ENCODE measurements around the gene NFIB.

Gene NFIB

GRCh38 chr9:14210428-14210827, 103.5 kb downstream of the NFIB start:
- no peak for FAIRE-seq

GRCh38 chr9:14209399-14210345, 104.3 kb downstream of the NFIB start:
- no peak for FAIRE-seq

- no peak for FAIRE-seq
Observed at GRCh38 chr9:14207352-14207995, 106.5 kb downstream of the NFIB start.

GRCh38 chr9:14205463-14205862, 108.5 kb downstream of the NFIB start:
- FAIRE-seq = no peak

GRCh38 chr9:14203356-14204056, 110.4 kb downstream of the NFIB start:
- FAIRE-seq = no peak

- FAIRE-seq = no peak
Observed at GRCh38 chr9:14198841-14199455, 115.0 kb downstream of the NFIB start.

GRCh38 chr9:14198047-14198840, 115.7 kb downstream of the NFIB start:
- no peak for FAIRE-seq

GRCh38 chr9:14197325-14197858, 116.5 kb downstream of the NFIB start:
- FAIRE-seq = no peak

GRCh38 chr9:14193328-14193990, 120.5 kb downstream of the NFIB start:
- no peak for FAIRE-seq

GRCh38 chr9:14192556-14192955, 121.4 kb downstream of the NFIB start:
- no peak for FAIRE-seq

GRCh38 chr9:14191512-14191911, 122.4 kb downstream of the NFIB start:
- no peak for FAIRE-seq

- FAIRE-seq = no peak
Observed at GRCh38 chr9:14190240-14190639, 123.7 kb downstream of the NFIB start.

- no peak for FAIRE-seq
Observed at GRCh38 chr9:14189578-14189977, 124.4 kb downstream of the NFIB start.

- no peak for FAIRE-seq
Observed at GRCh38 chr9:14189146-14189545, 124.8 kb downstream of the NFIB start.

GRCh38 chr9:14188538-14188937, 125.4 kb downstream of the NFIB start:
- FAIRE-seq = no peak

- FAIRE-seq = no peak
Observed at GRCh38 chr9:14188011-14188410, 125.9 kb downstream of the NFIB start.

GRCh38 chr9:14186096-14186495, 127.8 kb downstream of the NFIB start:
- FAIRE-seq = no peak

GRCh38 chr9:14185016-14185415, 128.9 kb downstream of the NFIB start:
- FAIRE-seq = no peak

- no peak for FAIRE-seq
Observed at GRCh38 chr9:14183001-14183400, 130.9 kb downstream of the NFIB start.

- FAIRE-seq = no peak
Observed at GRCh38 chr9:14180960-14181537, 132.9 kb downstream of the NFIB start.
